ENCODE measurements around the gene ECEL1.

The ECEL1 gene

GRCh38 chr2:232523682-232524597 lies 36.3 kb upstream of the ECEL1 start (continued):
- TF ChIP-seq KLF9 (tag by site-specific recombination; IDR thresholded peaks at IDR 0.05; ENCODE audit: low read depth) (no peak), TRIM28 (IDR thresholded peaks at IDR 0.05; ENCODE audit: borderline replicate concordance, low read length) (no peak), ZNF350 (tag by site-specific recombination; IDR thresholded peaks at IDR 0.05) (no peak), ZNF626 (tag by site-specific recombination; IDR thresholded peaks at IDR 0.05) (no peak), ZBTB26 (tag by site-specific recombination; optimal IDR thresholded peaks at IDR 0.05) (peak; percentile 79), OVOL3 (tag by site-specific recombination; IDR thresholded peaks at IDR 0.05) (no peak), ZNF704 (tag by site-specific recombination; IDR thresholded peaks at IDR 0.05) (no peak), PRDM2 (tag by site-specific recombination; IDR thresholded peaks at IDR 0.05; ENCODE audit: borderline replicate concordance) (no peak), ZNF785 (tag by site-specific recombination; IDR thresholded peaks at IDR 0.05) (no peak), BCL6B (tag by site-specific recombination; IDR thresholded peaks at IDR 0.05) (no peak), ZNF660 (tag by site-specific recombination; IDR thresholded peaks at IDR 0.05) (peak; percentile 55; the same call in 1 of the 2 replicates), ZNF692 (tag by site-specific recombination; IDR thresholded peaks at IDR 0.05) (peak; percentile 44; the same call in 1 of the 2 replicates), ZNF76 (tag by site-specific recombination; IDR thresholded peaks at IDR 0.05; ENCODE audit: borderline replicate concordance, low read depth) (no peak), ZNF560 (tag by site-specific recombination; IDR thresholded peaks at IDR 0.05; ENCODE audit: borderline replicate concordance) (no peak), KLF1 (tag by site-specific recombination; IDR thresholded peaks at IDR 0.05) (peak; percentile 64), ZNF362 (tag by site-specific recombination; IDR thresholded peaks at IDR 0.05) (no peak), ZNF239 (tag by site-specific recombination; IDR thresholded peaks at IDR 0.05) (no peak), ZNF513 (tag by site-specific recombination; IDR thresholded peaks at IDR 0.05) (no peak), ZNF292 (tag by site-specific recombination; IDR thresholded peaks at IDR 0.05; ENCODE audit: borderline replicate concordance, low read depth) (no peak), ZNF777 (tag by site-specific recombination; IDR thresholded peaks at IDR 0.05; ENCODE audit: borderline replicate concordance) (no peak), SETDB1 (IDR thresholded peaks at IDR 0.05; ENCODE audit: insufficient read length, low read length) (no peak), ZNF274 (IDR thresholded peaks at IDR 0.05; ENCODE audit: low read length) (no peak), ZNF274 (tag by site-specific recombination; IDR thresholded peaks at IDR 0.05; ENCODE audit: borderline replicate concordance) (no peak)

Measured in HEK293 (cell line).